Tibial nerve (tissue), 4 donors: ENCODE results near the gene GMCL1. TPM values are rescaled to one million over a fixed set of nuclear protein-coding genes. Genes with fewer than 3 reads are reported as not detected.

Experiments used
- DNase-seq, 2 donors: peaks; one replicate each; pipeline ENCODE4 v3.0.0-alpha.2; 2019; ENCODE audit warnings: low spot score in 2 of 2
- H3K27ac ChIP-seq, 4 donors: fragments of 200-600 bp; sonication (generic) in 3 of 4; one replicate each; pipeline ENCODE4 v1.5.1; 2017 to 2019; ENCODE audit warnings: mild to moderate bottlenecking in 1 of 4
- H3K27me3 ChIP-seq, 2 donors: fragments of 200-600 bp; sonication (generic) in 1 of 2; one replicate each; pipeline versions ENCODE4 v1.5.1 to v1.6.0; 2017 to 2019
- H3K36me3 ChIP-seq, 3 donors: fragments of 200-600 bp; sonication (generic); one replicate each; pipeline ENCODE4 v1.5.1; 2018 to 2019
- H3K4me1 ChIP-seq, 4 donors: fragments of 200-600 bp; sonication (generic) in 3 of 4; one replicate each; pipeline ENCODE4 v1.5.1; 2017 to 2019
- H3K4me3 ChIP-seq, 4 donors: fragments of 200-600 bp; sonication (generic) in 3 of 4; one replicate each; pipeline ENCODE4 v1.5.1; 2017 to 2019; ENCODE audit warnings: mild to moderate bottlenecking in 1 of 4, moderate library complexity in 1 of 4
- H3K9me3 ChIP-seq, 4 donors: fragments of 200-600 bp; sonication (generic) in 3 of 4; one replicate each; pipeline ENCODE4 v1.5.1; 2017 to 2019
- CTCF ChIP-seq, 5 experiments: fragments of 200-600 bp in 3 of 5; fragments of 450-650 bp in 2 of 5; sonication (generic) in 3 of 5; IDR thresholded peaks; one replicate each; pipeline ENCODE4 v1.5.1; 2016 to 2019; ENCODE audit warnings: antibody characterized with exemption in 5 of 5, mild to moderate bottlenecking in 3 of 5, moderate library complexity in 2 of 5
- EP300 ChIP-seq, 2 donors: sonication (generic); formaldehyde crosslinking; IDR thresholded peaks; one replicate each; pipeline ENCODE4 v1.6.1; 2017; ENCODE audit warnings: antibody characterized with exemption in 2 of 2, mild to moderate bottlenecking in 1 of 2
- POLR2A ChIP-seq, 2 donors: fragments of 450-650 bp; IDR thresholded peaks; one replicate each; pipeline ENCODE4 v1.6.1; 2017; ENCODE audit warnings: antibody characterized with exemption in 2 of 2, mild to moderate bottlenecking in 2 of 2, moderate library complexity in 2 of 2
- WGBS, 2 donors: methylation state at CpG; one replicate each; pipeline ENCODE4 v1.1.5; 2018; 5-methylcytosine and 5-hydroxymethylcytosine counted together
- small RNA-seq: library from RNA; depleted of rRNA; stranded (forward); fragments of <200 nt; gene quantifications from one replicate; pipeline ENCODE3, GENCODE V24; 2016
- total RNA-seq, 4 donors: library from RNA; depleted of rRNA; stranded (reverse); fragments of >200 nt; gene quantifications; one replicate each; pipeline ENCODE4 v1.1.0, GENCODE V29; 2016

Gene GMCL1
- total RNA-seq, 4 donors from 2014 or later, result 11.2 to 20.1 (median 15.5) TPM

- Histone ChIP-seq H3K4me3 (no peak overlapping the region), H3K4me1 (peaks cover 0 to 38% (median 11%) of the 10 kb centered on the region in 4 donors), H3K9me3 (no peaks in the 10 kb centered on the region), H3K27ac (peak overlapping the region in 2 of 4 donors; percentile 58 to 96), H3K36me3 (peaks cover 0 to 43% (median 8%) of the 10 kb centered on the region in 3 donors), H3K27me3 (no peaks in the 10 kb centered on the region)
- no peak for DNase-seq
- no peak for TF ChIP-seq POLR2A (IDR thresholded peaks at IDR 0.05)
- TF ChIP-seq EP300 (IDR thresholded peaks at IDR 0.05), result no peak
- TF ChIP-seq CTCF (IDR thresholded peaks at IDR 0.05), result no peak
- WGBS, 2 donors, result 43 to 78% methylated on average over 3 of the region's 3 CpGs
These were observed 88.9 kb downstream of the GMCL1 start for GRCh38 chr2:69918401-69918800.

- peaks cover 0 to 41% (median 8%) of the 10 kb centered on the region in 3 donors for H3K36me3 ChIP-seq
- H3K4me1 ChIP-seq, result peaks cover 0 to 10% (median 0%) of the 10 kb centered on the region in 4 donors
- WGBS, 2 donors, result 93 to 95% methylated on average over 3 of the region's 3 CpGs
- H3K27me3 ChIP-seq, result no peaks in the 10 kb centered on the region
- H3K4me3 ChIP-seq, result no peak overlapping the region
- no peak overlapping the region for H3K27ac ChIP-seq
- TF ChIP-seq POLR2A (IDR thresholded peaks at IDR 0.05) (no peak), EP300 (IDR thresholded peaks at IDR 0.05) (no peak)
- no peak for DNase-seq
- H3K9me3 ChIP-seq, result no peaks in the 10 kb centered on the region
These were observed 93.7 kb downstream of the GMCL1 start for GRCh38 chr2:69923116-69923515.

GRCh38 chr2:69926849-69927515, 97.5 kb downstream of the GMCL1 start:
- Histone ChIP-seq H3K4me3 (no peak overlapping the region), H3K27me3 (no peaks in the 10 kb centered on the region), H3K4me1 (peaks cover 0 to 22% (median 0%) of the 10 kb centered on the region in 4 donors), H3K9me3 (no peaks in the 10 kb centered on the region), H3K36me3 (peaks cover 0 to 17% (median 5%) of the 10 kb centered on the region in 3 donors), H3K27ac (no peak overlapping the region)
- 75 to 87% methylated on average over 3 of the region's 3 CpGs for WGBS, 2 donors
- DNase-seq, result no peak
- TF ChIP-seq EP300 (IDR thresholded peaks at IDR 0.05), result peak in 1 of 2 donors; percentile 48
- TF ChIP-seq CTCF (IDR thresholded peaks at IDR 0.05), result no peak

Small RNA genes lying within 50 kb of the gene (small RNA-seq; reads per million reads assigned to genes)
- not detected for gene RPL23AP92

Other genes starting within 250 kb of the GMCL1 start
- 10 to 100 TPM; 29.2 to 70.5 (median 44.5) TPM for gene AAK1, start 185.9 kb upstream of the GMCL1 start, total RNA-seq
- 10 to 100 TPM; 61.8 to 79.4 (median 73.9) TPM for gene ANXA4, start 87.5 kb upstream of the GMCL1 start, total RNA-seq
- 100 to 1,000 TPM in 2 of 4 donors, 10 to 100 TPM in 2; 47.1 to 128 (median 92.7) TPM for gene SNRNP27, start 64.3 kb downstream of the GMCL1 start, total RNA-seq
- 10 to 100 TPM in 1 of 4 donors, 1 to 10 TPM in 3; 5.7 to 10.4 (median 7.6) TPM for gene MXD1, start 85.4 kb downstream of the GMCL1 start, total RNA-seq
- 10 to 100 TPM in 1 of 4 donors, 1 to 10 TPM in 3; 2.5 to 11.2 (median 5.1) TPM for gene ASPRV1, start 132.0 kb downstream of the GMCL1 start, total RNA-seq